GM23338 (cell line): Measurements from ENCODE around the gene CMTM2.

Experiments used
- CTCF ChIP-seq, 2 experiments: fragments of 200-600 bp in 1 of 2; sonication (generic) in 1 of 2; conservative IDR thresholded peaks; 2 replicates each; pipeline versions ENCODE4 v1.5.1 to v1.6.1; 2016 to 2017; ENCODE audit warnings: antibody characterized with exemption in 2 of 2, low read depth in 2 of 2, mild to moderate bottlenecking in 2 of 2, moderate library complexity in 1 of 2
- ETS1 ChIP-seq: IDR thresholded peaks from 2 replicates; pipeline ENCODE4 v1.6.1; 2016; ENCODE audit warnings: antibody characterized with exemption
- EZH2 ChIP-seq: fragments of 200-600 bp; sonication (generic); IDR thresholded peaks from one replicate; pipeline ENCODE4 v1.8.0; 2017; ENCODE audit warnings: antibody characterized with exemption, mild to moderate bottlenecking, low read depth; ENCODE audit not compliant: unreplicated experiment
- POLR2AphosphoS5 ChIP-seq: IDR thresholded peaks from 2 replicates; pipeline ENCODE4 v1.6.1; 2016; ENCODE audit warnings: antibody characterized with exemption, low read depth
- REST ChIP-seq: IDR thresholded peaks from one replicate; pipeline ENCODE4 v1.6.1; 2018; ENCODE audit warnings: antibody characterized with exemption; ENCODE audit not compliant: unreplicated experiment

GRCh38 chr16:66587881-66588600 is 8.8 kb downstream of the CMTM2 start:
- TF ChIP-seq CTCF (conservative IDR thresholded peaks at IDR 0.05; ENCODE audit: low read depth in 2 of 2) (no peak), EZH2 (no peak), REST (no peak), ETS1 (no peak), POLR2AphosphoS5 (no peak)
